ENCODE data around the gene FNDC10. TPM values are rescaled to one million over a fixed set of nuclear protein-coding genes. Genes with fewer than 3 reads are reported as not detected.

Gene FNDC10
- total and polyA plus RNA-seq, 9 of the 15 experiments (the other 6 are each of a cell fraction or from before 2014, with no cell fraction given), result 0.08 to 6.3 (median 1.6) TPM

DNA sequence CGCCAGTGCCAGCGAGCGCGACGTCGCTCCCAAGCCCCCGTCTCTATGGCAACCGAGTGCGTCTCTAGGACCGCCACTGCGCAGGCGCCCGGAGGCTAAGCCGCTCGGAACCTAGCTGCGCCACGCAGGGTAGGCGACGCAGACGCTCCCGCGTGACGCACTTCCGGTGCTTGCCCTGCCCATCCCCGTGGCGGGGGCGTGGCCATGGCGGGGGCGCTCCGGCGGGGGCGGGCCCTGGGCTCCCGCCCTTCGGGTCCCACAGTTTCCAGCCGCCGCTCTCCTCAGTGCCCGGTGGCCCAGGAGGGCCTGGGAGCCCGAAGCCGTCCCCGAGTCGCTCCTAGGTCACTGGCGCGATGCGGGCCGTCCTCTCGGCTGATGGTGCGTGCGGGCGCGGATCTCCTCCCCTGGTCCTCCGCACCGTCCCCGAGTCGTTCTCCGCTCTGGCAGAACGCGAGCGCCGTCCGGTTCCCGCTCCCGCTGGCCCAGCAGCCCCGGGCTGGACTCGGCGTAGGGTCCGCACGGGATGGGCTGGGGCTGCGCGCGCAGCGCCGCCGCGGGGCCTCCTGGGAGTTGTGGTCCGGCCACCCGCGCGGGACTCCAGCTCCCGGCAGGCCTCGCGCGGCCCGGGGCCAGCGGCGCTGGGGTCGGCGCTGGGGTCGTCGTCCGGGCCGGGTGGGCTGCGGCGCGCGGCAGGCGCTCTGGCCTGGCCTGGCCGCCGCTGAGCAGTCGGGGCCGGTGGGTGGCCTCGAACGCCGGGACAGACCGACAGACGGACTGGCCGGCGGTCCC, 15.5 kb upstream of the FNDC10 start, which contains the start of gene MIB2 (continued):
- TF ChIP-seq ATF2 (CRISPR knock-in tag; IDR thresholded peaks at IDR 0.05), result no peak
- TF ChIP-seq SMAD1 (IDR thresholded peaks at IDR 0.05; ENCODE audit: low read depth, low read length, partially characterized antibody), result no peak
- TF ChIP-seq JUN (IDR thresholded peaks at IDR 0.05; ENCODE audit: borderline replicate concordance, low read depth, low read length), result peak; percentile 61; the same call in 1 of the 2 replicates
- no peak for TF ChIP-seq JUN (CRISPR knock-in tag; IDR thresholded peaks at IDR 0.05; ENCODE audit: borderline replicate concordance)
- no peak for TF ChIP-seq NFIX (CRISPR knock-in tag; IDR thresholded peaks at IDR 0.05; ENCODE audit: low read depth)
- TF ChIP-seq PTTG1 (tag; IDR thresholded peaks at IDR 0.05; ENCODE audit: low read depth), result no peak
- TF ChIP-seq SMARCE1 (IDR thresholded peaks at IDR 0.05), result no peak
- TF ChIP-seq ZNF280A (IDR thresholded peaks at IDR 0.05; ENCODE audit: low read depth, partially characterized antibody), result no peak
- no peak for TF ChIP-seq TFAM (CRISPR knock-in tag; conservative IDR thresholded peaks at IDR 0.05)
- TF ChIP-seq, protein P1, sequence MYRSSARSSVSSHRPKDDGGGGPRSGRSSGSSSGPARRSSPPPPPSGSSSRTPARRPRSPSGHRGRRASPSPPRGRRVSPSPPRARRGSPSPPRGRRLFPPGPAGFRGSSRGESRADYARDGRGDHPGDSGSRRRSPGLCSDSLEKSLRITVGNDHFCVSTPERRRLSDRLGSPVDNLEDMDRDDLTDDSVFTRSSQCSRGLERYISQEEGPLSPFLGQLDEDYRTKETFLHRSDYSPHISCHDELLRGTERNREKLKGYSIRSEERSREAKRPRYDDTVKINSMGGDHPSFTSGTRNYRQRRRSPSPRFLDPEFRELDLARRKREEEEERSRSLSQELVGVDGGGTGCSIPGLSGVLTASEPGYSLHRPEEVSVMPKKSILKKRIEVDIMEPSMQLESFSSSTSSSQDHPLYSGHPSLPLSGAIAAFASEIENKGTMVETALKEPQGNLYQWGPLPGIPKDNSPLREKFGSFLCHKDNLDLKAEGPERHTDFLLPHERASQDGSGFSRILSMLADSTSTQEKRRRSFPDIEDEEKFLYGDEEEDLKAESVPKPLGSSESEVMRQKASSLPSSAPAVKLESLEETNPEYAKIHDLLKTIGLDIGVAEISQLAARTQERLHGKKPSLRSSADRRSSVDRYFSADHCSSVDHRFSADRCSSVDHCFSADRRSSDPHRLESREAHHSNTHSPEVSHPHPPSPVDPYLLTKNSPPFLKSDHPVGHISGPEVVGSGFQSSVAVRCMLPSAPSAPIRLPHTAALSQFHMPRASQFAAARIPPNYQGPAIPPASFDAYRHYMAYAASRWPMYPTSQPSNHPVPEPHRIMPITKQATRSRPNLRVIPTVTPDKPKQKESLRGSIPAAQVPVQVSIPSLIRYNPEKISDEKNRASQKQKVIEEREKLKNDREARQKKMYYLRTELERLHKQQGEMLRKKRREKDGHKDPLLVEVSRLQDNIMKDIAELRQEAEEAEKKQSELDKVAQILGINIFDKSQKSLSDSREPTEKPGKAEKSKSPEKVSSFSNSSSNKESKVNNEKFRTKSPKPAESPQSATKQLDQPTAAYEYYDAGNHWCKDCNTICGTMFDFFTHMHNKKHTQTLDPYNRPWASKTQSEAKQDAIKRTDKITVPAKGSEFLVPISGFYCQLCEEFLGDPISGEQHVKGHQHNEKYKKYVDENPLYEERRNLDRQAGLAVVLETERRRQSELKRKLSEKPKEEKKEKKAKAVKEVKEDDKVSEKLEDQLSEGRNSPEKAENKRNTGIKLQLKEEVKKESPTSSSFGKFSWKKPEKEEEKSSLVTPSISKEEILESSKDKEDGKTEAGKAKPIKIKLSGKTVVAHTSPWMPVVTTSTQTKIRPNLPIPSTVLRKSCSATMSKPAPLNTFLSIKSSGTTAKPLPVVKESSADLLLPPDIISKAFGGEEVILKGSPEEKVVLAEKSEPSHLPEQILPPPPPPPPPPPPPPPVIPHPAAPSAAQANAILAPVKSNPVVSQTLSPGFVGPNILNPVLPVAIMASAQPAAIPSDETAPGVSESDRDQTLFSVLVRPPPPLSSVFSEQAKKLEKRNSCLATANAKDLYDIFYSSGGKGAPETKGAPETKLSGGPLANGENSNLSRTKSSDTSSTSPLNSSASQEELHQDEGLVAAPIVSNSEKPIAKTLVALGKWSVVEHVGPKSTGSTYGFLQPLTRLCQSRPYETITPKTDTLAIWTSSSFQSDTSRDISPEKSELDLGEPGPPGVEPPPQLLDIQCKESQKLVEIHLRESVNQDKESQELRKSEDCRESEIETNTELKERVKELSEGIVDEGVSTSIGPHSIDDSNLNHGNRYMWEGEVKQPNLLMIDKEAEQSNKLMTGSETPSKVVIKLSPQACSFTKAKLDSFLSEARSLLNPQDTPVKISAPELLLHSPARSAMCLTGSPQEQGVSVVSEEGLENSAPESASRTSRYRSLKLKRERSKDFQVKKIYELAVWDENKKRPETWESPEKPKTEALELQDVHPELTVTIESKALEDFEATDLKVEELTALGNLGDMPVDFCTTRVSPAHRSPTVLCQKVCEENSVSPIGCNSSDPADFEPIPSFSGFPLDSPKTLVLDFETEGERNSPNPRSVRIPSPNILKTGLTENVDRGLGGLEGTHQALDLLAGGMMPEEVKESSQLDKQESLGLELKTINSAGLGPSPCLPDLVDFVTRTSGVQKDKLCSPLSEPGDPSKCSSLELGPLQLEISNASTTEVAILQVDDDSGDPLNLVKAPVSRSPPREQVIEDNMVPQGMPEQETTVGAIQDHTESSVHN (IDR thresholded peaks at IDR 0.05; ENCODE audit: borderline replicate concordance in 1 of 2, low read depth in 1 of 2), result no peak
- no peak for TF ChIP-seq SMARCA4 (IDR thresholded peaks at IDR 0.05)
- peak; percentile 91 for TF ChIP-seq BMI1 (IDR thresholded peaks at IDR 0.05; ENCODE audit: low read length)
- no peak for TF ChIP-seq RAD51 (IDR thresholded peaks at IDR 0.05; ENCODE audit: borderline replicate concordance, low read depth)
- TF ChIP-seq SUPT5H (IDR thresholded peaks at IDR 0.05), result peak; percentile 99

Measured in K562 (cell line).